H1 (cell line): Measurements from ENCODE around the gene NTN1. TPM values are rescaled to one million over a fixed set of nuclear protein-coding genes. Genes with fewer than 3 reads are reported as not detected.

Source experiments
- CTCF ChIA-PET: fragments of 300-600 bp; sonication (Branson Sonifier 250); formaldehyde crosslinking; loops from one replicate; lab custom pipeline; 2021; ENCODE audit not compliant: partially characterized antibody; lab: Charles Lee
- POLR2A ChIA-PET: fragments of 300-600 bp; sonication (Branson Sonifier 250); formaldehyde crosslinking; loops from one replicate; lab custom pipeline; 2021; ENCODE audit warnings: inconsistent platforms; ENCODE audit not compliant: partially characterized antibody; lab: Charles Lee
- DNase-seq, 2 experiments: peaks; one replicate each; pipeline versions ENCODE4 v3.0.0 to v3.0.0-alpha.2; 2010 to 2022; ENCODE audit warnings: low spot score in 2 of 2, low read depth in 1 of 2, mixed read lengths in 1 of 2
- FAIRE-seq: peaks from 2 replicates; lab custom pipeline; 2011; peaks lifted over from hg19 to GRCh38; lab: Jason Lieb, UNC
- H2AFZ ChIP-seq: 2 replicates; pipeline ENCODE4 v1.8.1; 2012; ENCODE audit warnings: low read length, inconsistent platforms
- H2AK5ac ChIP-seq: 2 replicates; pipeline ENCODE4 v1.6.1; 2013; ENCODE audit warnings: low read depth, low read length
- H2BK120ac ChIP-seq: replicated peaks from 2 replicates; pipeline ENCODE3; 2013; ENCODE audit warnings: low read depth, low read length, inconsistent platforms
- H2BK12ac ChIP-seq: 2 replicates; pipeline ENCODE4 v1.6.1; 2013; ENCODE audit warnings: low read depth, low read length
- H2BK15ac ChIP-seq: 2 replicates; pipeline ENCODE4 v1.6.1; 2013; ENCODE audit warnings: low read length
- H2BK20ac ChIP-seq: 2 replicates; pipeline ENCODE4 v1.6.1; 2013; ENCODE audit warnings: low read length
- H2BK5ac ChIP-seq: 2 replicates; pipeline ENCODE4 v1.6.1; 2013; ENCODE audit warnings: low read depth, low read length
- H3K14ac ChIP-seq: 2 replicates; pipeline ENCODE4 v1.6.1; 2013; ENCODE audit warnings: inconsistent platforms; ENCODE audit not compliant: insufficient read length
- H3K18ac ChIP-seq: 2 replicates; pipeline ENCODE4 v1.6.1; 2013; ENCODE audit warnings: low read length; ENCODE audit errors: extremely low read depth
- H3K23ac ChIP-seq: 2 replicates; pipeline ENCODE4 v1.6.1; 2013; ENCODE audit warnings: inconsistent platforms; ENCODE audit not compliant: insufficient read length
- H3K23me2 ChIP-seq: 2 replicates; pipeline ENCODE4 v1.6.1; 2013; ENCODE audit warnings: low read depth, low read length
- H3K27ac ChIP-seq: 2 replicates; pipeline ENCODE4 v1.6.1; 2011; ENCODE audit warnings: low read depth, low read length, inconsistent platforms
- H3K27me3 ChIP-seq, 4 experiments: replicated peaks in 1 of 4; 1 replicate in 1 of 4; 2 replicates in 3 of 4; pipeline versions ENCODE4 v1.6.1 to v1.8.1; 2011 to 2013; ENCODE audit warnings: low read length in 3 of 4, mild to moderate bottlenecking in 3 of 4, inconsistent platforms in 2 of 4, mixed read lengths in 2 of 4, moderate library complexity in 1 of 4; ENCODE audit not compliant: control insufficient read depth in 3 of 4, insufficient read depth in 3 of 4; ENCODE audit errors: extremely low read depth in 1 of 4
- H3K36me3 ChIP-seq, 4 experiments: 2 replicates each; pipeline versions ENCODE4 v1.6.1 to v1.8.1; 2011 to 2013; ENCODE audit warnings: mild to moderate bottlenecking in 4 of 4, low read length in 3 of 4, moderate library complexity in 2 of 4, control low read depth in 1 of 4, inconsistent platforms in 1 of 4; ENCODE audit not compliant: insufficient read depth in 4 of 4, control insufficient read depth in 2 of 4
- H3K4ac ChIP-seq: replicated peaks from 2 replicates; pipeline ENCODE3; 2013; ENCODE audit warnings: low read length, low read depth, mixed read lengths, inconsistent platforms; ENCODE audit not compliant: insufficient read length
- H3K4me1 ChIP-seq, 4 experiments: replicated peaks in 1 of 4; 1 replicate in 1 of 4; 2 replicates in 3 of 4; pipeline versions ENCODE4 v1.6.1 to v1.8.1; 2011 to 2013; ENCODE audit warnings: low read length in 3 of 4, inconsistent platforms in 2 of 4, mixed read lengths in 1 of 4; ENCODE audit not compliant: insufficient read depth in 4 of 4, control insufficient read depth in 3 of 4
- H3K4me2 ChIP-seq, 2 experiments: 2 replicates each; pipeline versions ENCODE4 v1.6.1 to v1.8.1; 2011 to 2013; ENCODE audit warnings: low read depth in 2 of 2, low read length in 2 of 2, control low read depth in 1 of 2, inconsistent platforms in 1 of 2, mild to moderate bottlenecking in 1 of 2; ENCODE audit not compliant: insufficient read depth in 1 of 2
- H3K4me3 ChIP-seq, 4 experiments: fragments of 200-600, 300-600 bp in 1 of 4; sonication (generic), shearing (Covaris generic), sonication (Bioruptor Twin) in 1 of 4; 2 replicates each; pipeline versions ENCODE4 v1.5.1 to v1.8.1; 2011 to 2016; ENCODE audit warnings: low read length in 4 of 4, low read depth in 3 of 4, control low read depth in 2 of 4, inconsistent platforms in 2 of 4, mild to moderate bottlenecking in 2 of 4, mixed read lengths in 1 of 4, moderate library complexity in 1 of 4; ENCODE audit not compliant: insufficient read depth in 2 of 4; ENCODE audit errors: extremely low read depth in 1 of 4
- H3K56ac ChIP-seq: replicated peaks from 2 replicates; pipeline ENCODE3; 2013; ENCODE audit warnings: low read depth, mild to moderate bottlenecking, mixed read lengths, low read length, inconsistent platforms; ENCODE audit not compliant: insufficient read length
- H3K79me1 ChIP-seq: 2 replicates; pipeline ENCODE4 v1.6.1; 2013; ENCODE audit warnings: low read depth, low read length, control low read depth
- H3K79me2 ChIP-seq, 2 experiments: 2 replicates each; pipeline versions ENCODE4 v1.6.1 to v1.8.1; 2012 to 2013; ENCODE audit warnings: low read length in 2 of 2, mild to moderate bottlenecking in 2 of 2, inconsistent platforms in 1 of 2; ENCODE audit not compliant: insufficient read depth in 2 of 2, control insufficient read depth in 1 of 2
- H3K9ac ChIP-seq, 4 experiments: replicated peaks in 1 of 4; 1 replicate in 1 of 4; 2 replicates in 3 of 4; pipeline versions ENCODE4 v1.6.1 to v1.8.1; 2011 to 2013; ENCODE audit warnings: low read depth in 3 of 4, low read length in 3 of 4, control low read depth in 2 of 4, mild to moderate bottlenecking in 2 of 4, moderate library complexity in 2 of 4, inconsistent platforms in 1 of 4; ENCODE audit errors: extremely low read depth in 1 of 4
- H3K9me3 ChIP-seq, 2 experiments: 2 replicates each; pipeline versions ENCODE4 v1.6.1 to v1.8.1; 2012 to 2013; ENCODE audit warnings: mild to moderate bottlenecking in 2 of 2, moderate library complexity in 2 of 2, control low read depth in 1 of 2, inconsistent platforms in 1 of 2, low read depth in 1 of 2, low read length in 1 of 2, mixed read lengths in 1 of 2; ENCODE audit not compliant: insufficient read depth in 2 of 2
- H4K20me1 ChIP-seq, 2 experiments: replicated peaks in 1 of 2; 2 replicates each; pipeline versions ENCODE3 to v1.8.1; 2011 to 2013; ENCODE audit warnings: inconsistent platforms in 2 of 2, low read length in 2 of 2, mild to moderate bottlenecking in 1 of 2; ENCODE audit not compliant: insufficient read depth in 2 of 2, control insufficient read depth in 1 of 2
- H4K5ac ChIP-seq: 2 replicates; pipeline ENCODE4 v1.6.1; 2013; ENCODE audit warnings: low read length, low read depth, mixed read lengths, inconsistent platforms; ENCODE audit not compliant: insufficient read length
- H4K8ac ChIP-seq: 2 replicates; pipeline ENCODE4 v1.8.0; 2013; ENCODE audit warnings: mild to moderate bottlenecking, moderate library complexity, low read length, inconsistent platforms; ENCODE audit not compliant: insufficient read depth; ENCODE audit errors: extremely low read depth
- H4K91ac ChIP-seq: replicated peaks from 2 replicates; pipeline ENCODE3; 2013; ENCODE audit warnings: low read length, mixed read lengths, inconsistent platforms; ENCODE audit not compliant: insufficient read length
- KDM4A ChIP-seq: IDR thresholded peaks from one replicate; pipeline ENCODE4 v1.7.1; 2012; ENCODE audit warnings: low read depth, mild to moderate bottlenecking, moderate library complexity, low read length, inconsistent platforms; ENCODE audit not compliant: severe bottlenecking
- KDM5A ChIP-seq: fragments of 200-600 bp; IDR thresholded peaks from 2 replicates; pipeline ENCODE4 v1.7.1; 2012; ENCODE audit warnings: mild to moderate bottlenecking, low read length, inconsistent platforms, mixed read lengths
- RNF2 ChIP-seq: fragments of 200-900, 300-1000 bp; sonication (generic); IDR thresholded peaks from 2 replicates; pipeline ENCODE4 v1.7.1; 2016; ENCODE audit warnings: borderline replicate concordance, low read depth, mild to moderate bottlenecking, antibody characterized with exemption, low read length; ENCODE audit not compliant: poor library complexity, severe bottlenecking; ENCODE audit errors: missing control alignments
- RXRA ChIP-seq: IDR thresholded peaks from 2 replicates; pipeline ENCODE4 v1.6.1; 2011; ENCODE audit warnings: low read depth, mild to moderate bottlenecking, low read length, moderate library complexity; ENCODE audit not compliant: insufficient read depth
- SIN3A ChIP-seq, 2 experiments: IDR thresholded peaks in 1 of 2; conservative IDR thresholded peaks in 1 of 2; 2 replicates each; pipeline ENCODE4 v1.6.1; 2011 to 2012; ENCODE audit warnings: low read length in 2 of 2, improper control_type of control experiment in 1 of 2, low read depth in 1 of 2, mild to moderate bottlenecking in 1 of 2
- WGBS, 2 experiments: shearing (Covaris generic) in 1 of 2; methylation state at CpG; one replicate each; pipeline versions ENCODE4 v1.1.6 to v1.1.7; 2013 to 2015; ENCODE audit warnings: low lambda C conversion rate in 2 of 2, mixed read lengths in 2 of 2, inconsistent platforms in 1 of 2, low coverage in 1 of 2, missing lambda C conversion rate in 1 of 2; ENCODE audit not compliant: insufficient replicate concordance in 2 of 2, insufficient coverage in 1 of 2, insufficient read length in 1 of 2; ENCODE audit errors: extremely low coverage in 1 of 2, missing lambda C conversion rate in 1 of 2; 5-methylcytosine and 5-hydroxymethylcytosine counted together
- polyA plus RNA-seq, 7 experiments: library from polyadenylated mRNA; depleted of rRNA in 3 of 7; stranded (reverse) in 5 of 7; unstranded in 2 of 7; fragments of >200 nt in 5 of 7; fragments of 200-250 nt in 2 of 7; gene quantifications; 1 replicate in 5 of 7; 2 replicates in 1 of 7; 4 replicates in 1 of 7; pipeline versions ENCODE4 v1.2.1 to v1.2.3, GENCODE V29; 2011 to 2013; ENCODE audit warnings: missing spikeins in 2 of 7, mixed read lengths in 2 of 7
- total RNA-seq: library from RNA; stranded (reverse); fragmentation: NEBNext Ultra II Directional; extraction: Animal tissue kit (Norgen Biotek cat#: 25700); gene quantifications from 2 replicates; pipeline ENCODE4 v1.2.1, GENCODE V29; 2021

The NTN1 gene
- total and polyA plus RNA-seq, 2 of the 8 experiments (the other 6 are each of a cell fraction or from before 2014, with no cell fraction given), result 2.0 to 2.3 TPM

DNA sequence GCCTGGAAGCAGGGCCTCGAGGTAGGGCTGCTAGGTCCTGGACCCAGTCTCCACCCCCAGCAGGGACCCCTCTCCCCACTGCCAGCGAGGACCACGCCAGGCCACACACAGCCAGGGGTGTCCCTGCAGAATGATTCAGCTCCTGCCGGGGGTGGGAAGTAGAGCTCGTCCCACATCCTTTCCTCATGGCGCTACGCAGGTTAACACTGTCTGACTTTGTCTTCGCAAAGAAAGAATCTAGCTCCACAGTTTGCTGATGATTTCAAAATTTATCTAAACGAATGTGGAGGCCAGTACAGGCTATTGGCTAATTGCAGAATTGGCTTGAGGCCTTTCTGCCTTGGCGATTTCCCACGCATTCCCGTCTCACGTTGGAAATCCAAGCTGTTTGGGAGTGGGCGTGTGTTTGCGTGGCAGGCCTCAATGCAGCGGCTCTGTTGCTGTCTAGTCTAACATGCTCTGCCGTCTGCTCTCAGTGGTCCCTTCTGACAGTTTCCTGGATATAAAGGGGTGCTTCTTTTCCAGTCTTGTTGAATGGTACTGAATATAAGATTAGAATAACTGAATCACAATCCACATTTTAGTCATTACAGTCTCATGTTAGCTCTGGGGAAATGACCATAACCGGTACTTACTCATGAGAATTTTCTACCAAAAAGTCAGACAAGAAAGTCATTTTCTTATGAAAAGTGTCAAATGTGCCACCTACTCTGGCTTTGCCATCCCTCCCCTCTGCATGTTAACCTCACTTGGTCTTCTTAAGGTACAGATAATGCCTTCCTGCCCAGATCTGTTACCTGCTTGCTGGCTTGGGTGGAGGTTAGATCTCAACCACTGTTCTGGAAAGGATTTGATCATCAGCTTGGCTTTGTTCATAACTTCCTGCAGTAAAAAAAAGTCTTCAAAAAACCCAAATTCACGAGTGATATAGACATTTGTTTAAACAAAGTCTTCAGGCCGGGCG, 252.4 kb downstream of the NTN1 start:
- no peak overlapping the region for H3K27ac ChIP-seq
- no peak overlapping the region for H3K56ac ChIP-seq

More for the DNA sequence above, 252.4 kb downstream of the NTN1 start:
- no peak overlapping the region for H2BK5ac ChIP-seq
- H3K4ac ChIP-seq, result no peak overlapping the region
- CTCF ChIA-PET, result interaction anchor here (0.8 to 5.6 kb wide), 8 partner anchors 8 to 276 kb away, joined by 3 to 30 read pairs (median 3); no protein-coding TSS in a partner anchor
- peaks cover 0 to 5% (median 2%) of the 10 kb centered on the region in 4 experiments; a peak in 1 of 7 replicates for H3K4me1 ChIP-seq
- no peak overlapping the region for H3K4me2 ChIP-seq
- H3K18ac ChIP-seq, result no peak overlapping the region; the same call in 1 of the 2 replicates
- H2AK5ac ChIP-seq, result no peak overlapping the region
- H2AFZ ChIP-seq, result no peak overlapping the region
- whole genome bisulfite sequencing, 2 experiments, result 85% methylated on average over 21 of the region's 21 CpGs; no CpG with 5 or more reads in 1 of the 2 experiments
- no peak overlapping the region for H4K5ac ChIP-seq
- DNase-seq, result no peak
- H3K36me3 ChIP-seq, result no peaks in the 10 kb centered on the region
- no peak overlapping the region for H3K23ac ChIP-seq
- peak overlapping the region; percentile 28 for H2BK120ac ChIP-seq
- no peak overlapping the region for H2BK20ac ChIP-seq
- H2BK12ac ChIP-seq, result no peak overlapping the region
- no peak overlapping the region for H3K14ac ChIP-seq
- TF ChIP-seq RXRA, result no peak
- TF ChIP-seq KDM5A, result no peak
- TF ChIP-seq SIN3A (conservative IDR thresholded peaks at IDR 0.05 in 1 of 2, IDR thresholded peaks at IDR 0.05 in 1 of 2; ENCODE audit: low read depth in 1 of 2, low read length in 2 of 2), result no peak
- no peak for TF ChIP-seq RNF2
- no peak for TF ChIP-seq KDM4A
- TF ChIP-seq, all 59 proteins: peak for 0
- Histone ChIP-seq H3K23me2 (0 out of 2 replicates have a peak, but pooled peaks cover 2% of the 10 kb centered on the region), H4K20me1 (no peaks in the 10 kb centered on the region), H4K8ac (no peak overlapping the region), H3K9me3 (no peaks in the 10 kb centered on the region), H3K9ac (no peak overlapping the region), H4K91ac (no peak overlapping the region), H3K4me3 (no peak overlapping the region), H3K79me1 (no peaks in the 10 kb centered on the region), H2BK15ac (no peak overlapping the region), H3K27me3 (no peaks in the 10 kb centered on the region), H3K79me2 (no peaks in the 10 kb centered on the region)
- POLR2A ChIA-PET, result no interaction called here
- FAIRE-seq, result no peak
